ENCODE data around the gene TGFB2.

The TGFB2 gene

GRCh38 chr1:218459450-218459849 lies 114.3 kb downstream of the TGFB2 start:
- WGBS: 86% methylated on average over 8 of the region's 8 CpGs
- Histone ChIP-seq H3K36me3 (ENCODE audit: control insufficient read depth in 1 of 2, insufficient read depth in 2 of 2, low read depth in 1 of 2, low read length in 2 of 2) (no peaks in the 10 kb centered on the region), H3K27ac (ENCODE audit: low read length, poor library complexity, severe bottlenecking) (peak overlapping the region; percentile 87), H3K4ac (ENCODE audit: low read depth in 1 of 2, low read length in 2 of 2) (peak overlapping the region in 1 of 2 experiments; percentile 20), H2BK120ac (ENCODE audit: low read depth, low read length) (peak overlapping the region; percentile 4), H3K4me3 (ENCODE audit: insufficient read depth in 1 of 2, low read depth in 1 of 2, low read length in 2 of 2) (peak overlapping the region in 1 of 2 experiments; percentile 7), H3K9me3 (ENCODE audit: control insufficient read depth, low read length) (no peaks in the 10 kb centered on the region), H3K4me2 (ENCODE audit: low read length, poor library complexity, severe bottlenecking) (no peak overlapping the region), H2BK15ac (ENCODE audit: low read depth, poor library complexity, severe bottlenecking) (no peak overlapping the region), H3K79me1 (replicated peaks; ENCODE audit: low read length, poor library complexity, severe bottlenecking) (no peaks in the 10 kb centered on the region), H3K23ac (ENCODE audit: low read length in 2 of 2) (no peak overlapping the region), H2AK5ac (ENCODE audit: low read length, severe bottlenecking) (peak overlapping the region; percentile 95), H2BK5ac (ENCODE audit: low read depth, low read length, poor library complexity, severe bottlenecking) (peak overlapping the region; percentile 79), H3K14ac (ENCODE audit: low read length in 2 of 2) (no peak overlapping the region), H3K9ac (ENCODE audit: low read length) (peak overlapping the region; percentile 80), H4K91ac (ENCODE audit: low read length) (peak overlapping the region; percentile 5), H2AFZ (ENCODE audit: low read depth, low read length) (no peak overlapping the region), H3K27me3 (ENCODE audit: control insufficient read depth in 1 of 2, insufficient read depth in 1 of 2, low read length in 2 of 2) (no peaks in the 10 kb centered on the region), H4K8ac (ENCODE audit: low read length) (no peak overlapping the region), H3K4me1 (ENCODE audit: control insufficient read depth, insufficient read depth, low read depth, low read length) (peaks cover 16% of the 10 kb centered on the region), H3K18ac (ENCODE audit: low read depth in 1 of 2, low read length in 2 of 2) (peak overlapping the region in 1 of 2 experiments; percentile 51), H2BK12ac (ENCODE audit: low read length in 2 of 2) (peak overlapping the region; percentile 22 to 88)
- DNase-seq: no peak

DNA sequence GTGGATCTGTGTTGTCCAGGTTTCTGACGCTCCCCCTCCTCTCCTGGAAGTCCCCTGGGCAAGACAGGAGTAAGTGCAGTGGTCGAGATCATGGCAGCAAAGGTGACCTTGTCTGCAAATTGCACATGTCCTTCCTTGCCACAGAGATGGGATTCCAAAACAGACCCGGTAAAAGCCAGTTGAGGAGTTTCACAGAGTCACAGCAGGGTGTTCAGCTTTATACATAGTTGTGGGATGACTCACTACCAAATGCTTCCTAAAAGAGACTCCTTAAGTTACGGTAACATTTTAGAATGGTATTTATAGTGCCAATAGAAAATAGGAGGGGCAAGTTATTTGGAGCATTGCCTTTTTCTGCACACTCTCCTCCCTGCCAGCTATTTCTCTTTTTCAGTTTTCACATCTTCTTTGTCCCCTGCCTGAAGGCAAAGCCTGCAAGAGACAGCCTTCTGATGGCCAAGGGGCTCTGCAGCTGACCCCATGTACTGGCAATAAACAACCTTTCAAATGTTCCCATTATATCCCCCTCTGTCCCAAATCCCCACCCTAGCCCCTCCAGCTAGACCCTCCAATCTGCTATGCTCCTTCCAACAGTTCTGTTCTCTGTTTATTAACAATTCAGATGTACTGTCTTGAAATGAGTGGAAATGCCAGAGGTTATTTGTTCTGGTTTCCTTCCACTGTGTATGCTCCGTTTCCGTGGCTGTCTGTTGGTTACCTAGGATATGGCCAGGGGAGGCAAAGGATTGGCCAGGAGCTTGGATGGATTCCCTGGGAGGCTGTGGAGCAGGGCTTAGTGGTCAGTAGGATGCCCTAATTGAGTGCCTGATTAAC lies 115.0 kb downstream of the TGFB2 start:
- Histone ChIP-seq H3K4me3 (ENCODE audit: insufficient read depth in 1 of 2, low read depth in 1 of 2, low read length in 2 of 2) (peak overlapping the region in 1 of 2 experiments; percentile 7), H3K27ac (ENCODE audit: low read length, poor library complexity, severe bottlenecking) (peak overlapping the region; percentile 87), H2BK120ac (ENCODE audit: low read depth, low read length) (peak overlapping the region; percentile 4), H3K18ac (ENCODE audit: low read depth in 1 of 2, low read length in 2 of 2) (peak overlapping the region; percentile 46 to 62), H2BK5ac (ENCODE audit: low read depth, low read length, poor library complexity, severe bottlenecking) (peak overlapping the region; percentile 79), H3K27me3 (ENCODE audit: control insufficient read depth in 1 of 2, insufficient read depth in 1 of 2, low read length in 2 of 2) (no peaks in the 10 kb centered on the region), H2AK5ac (ENCODE audit: low read length, severe bottlenecking) (peak overlapping the region; percentile 100), H3K36me3 (ENCODE audit: control insufficient read depth in 1 of 2, insufficient read depth in 2 of 2, low read depth in 1 of 2, low read length in 2 of 2) (no peaks in the 10 kb centered on the region), H3K4ac (ENCODE audit: low read depth in 1 of 2, low read length in 2 of 2) (peak overlapping the region in 1 of 2 experiments; percentile 53), H4K91ac (ENCODE audit: low read length) (peak overlapping the region; percentile 27), H2BK15ac (ENCODE audit: low read depth, poor library complexity, severe bottlenecking) (peak overlapping the region; percentile 7), H3K79me1 (replicated peaks; ENCODE audit: low read length, poor library complexity, severe bottlenecking) (no peaks in the 10 kb centered on the region), H3K23ac (ENCODE audit: low read length in 2 of 2) (no peak overlapping the region), H4K8ac (ENCODE audit: low read length) (peak overlapping the region; percentile 77), H3K4me2 (ENCODE audit: low read length, poor library complexity, severe bottlenecking) (peak overlapping the region; percentile 30), H2AFZ (ENCODE audit: low read depth, low read length) (no peak overlapping the region), H2BK12ac (ENCODE audit: low read length in 2 of 2) (peak overlapping the region; percentile 84 to 89), H3K4me1 (ENCODE audit: control insufficient read depth, insufficient read depth, low read depth, low read length) (peaks cover 16% of the 10 kb centered on the region), H3K14ac (ENCODE audit: low read length in 2 of 2) (no peak overlapping the region), H3K9ac (ENCODE audit: low read length) (peak overlapping the region; percentile 80), H3K9me3 (ENCODE audit: control insufficient read depth, low read length) (no peaks in the 10 kb centered on the region)
- WGBS: 8% methylated on average over 4 of the region's 6 CpGs
- peak; percentile 80 for DNase-seq

DNA sequence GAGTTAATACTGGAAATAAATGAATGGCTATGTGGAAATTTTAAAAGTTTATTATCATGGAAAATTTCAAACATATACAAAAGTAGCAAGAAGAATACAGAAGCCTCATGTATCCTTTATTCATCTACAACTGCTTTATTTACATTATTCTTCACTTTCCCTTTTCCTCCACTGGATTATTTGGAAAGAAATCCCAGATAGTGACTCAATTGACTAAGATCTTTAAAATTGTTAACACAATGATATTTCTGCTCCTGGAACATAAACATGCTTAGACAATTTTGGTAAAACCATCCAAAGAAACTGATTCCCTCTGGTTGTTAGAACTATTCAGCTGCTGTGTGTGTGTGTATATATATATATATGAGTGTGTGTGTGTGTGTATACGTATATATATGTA lies 116.2 kb downstream of the TGFB2 start:
- Histone ChIP-seq H3K4me3 (ENCODE audit: insufficient read depth in 1 of 2, low read depth in 1 of 2, low read length in 2 of 2) (no peak overlapping the region), H2AFZ (ENCODE audit: low read depth, low read length) (no peak overlapping the region), H3K9ac (ENCODE audit: low read length) (peak overlapping the region; percentile 80), H3K9me3 (ENCODE audit: control insufficient read depth, low read length) (no peaks in the 10 kb centered on the region), H3K23ac (ENCODE audit: low read length in 2 of 2) (no peak overlapping the region), H2AK5ac (ENCODE audit: low read length, severe bottlenecking) (no peak overlapping the region), H2BK15ac (ENCODE audit: low read depth, poor library complexity, severe bottlenecking) (no peak overlapping the region), H3K27ac (ENCODE audit: low read length, poor library complexity, severe bottlenecking) (no peak overlapping the region), H3K36me3 (ENCODE audit: control insufficient read depth in 1 of 2, insufficient read depth in 2 of 2, low read depth in 1 of 2, low read length in 2 of 2) (no peaks in the 10 kb centered on the region), H2BK5ac (ENCODE audit: low read depth, low read length, poor library complexity, severe bottlenecking) (no peak overlapping the region), H4K8ac (ENCODE audit: low read length) (no peak overlapping the region), H3K79me1 (replicated peaks; ENCODE audit: low read length, poor library complexity, severe bottlenecking) (no peaks in the 10 kb centered on the region), H3K14ac (ENCODE audit: low read length in 2 of 2) (no peak overlapping the region), H3K4ac (ENCODE audit: low read depth in 1 of 2, low read length in 2 of 2) (no peak overlapping the region), H2BK120ac (ENCODE audit: low read depth, low read length) (no peak overlapping the region), H3K27me3 (ENCODE audit: control insufficient read depth in 1 of 2, insufficient read depth in 1 of 2, low read length in 2 of 2) (no peaks in the 10 kb centered on the region), H2BK12ac (ENCODE audit: low read length in 2 of 2) (no peak overlapping the region), H3K4me2 (ENCODE audit: low read length, poor library complexity, severe bottlenecking) (no peak overlapping the region), H3K4me1 (ENCODE audit: control insufficient read depth, insufficient read depth, low read depth, low read length) (peaks cover 18% of the 10 kb centered on the region), H4K91ac (ENCODE audit: low read length) (no peak overlapping the region), H3K18ac (ENCODE audit: low read depth in 1 of 2, low read length in 2 of 2) (no peak overlapping the region)
- DNase-seq: no peak
- no CpG with 5 or more reads among the region's 1 CpG for WGBS

GRCh38 chr1:218462116-218462515 lies 117.0 kb downstream of the TGFB2 start:
- H3K18ac ChIP-seq (ENCODE audit: low read depth in 1 of 2, low read length in 2 of 2): no peak overlapping the region
- H2BK5ac ChIP-seq (ENCODE audit: low read depth, low read length, poor library complexity, severe bottlenecking): no peak overlapping the region
- H2AFZ ChIP-seq (ENCODE audit: low read depth, low read length): no peak overlapping the region
- no peak overlapping the region for H3K4me3 ChIP-seq (ENCODE audit: insufficient read depth in 1 of 2, low read depth in 1 of 2, low read length in 2 of 2)
- H2AK5ac ChIP-seq (ENCODE audit: low read length, severe bottlenecking): peak overlapping the region; percentile 83
- H4K91ac ChIP-seq (ENCODE audit: low read length): no peak overlapping the region
- no peak overlapping the region for H3K23ac ChIP-seq (ENCODE audit: low read length in 2 of 2)
- no peak overlapping the region for H2BK120ac ChIP-seq (ENCODE audit: low read depth, low read length)
- H3K36me3 ChIP-seq (ENCODE audit: control insufficient read depth in 1 of 2, insufficient read depth in 2 of 2, low read depth in 1 of 2, low read length in 2 of 2): no peaks in the 10 kb centered on the region
- no peak overlapping the region for H3K14ac ChIP-seq (ENCODE audit: low read length in 2 of 2)
- H4K8ac ChIP-seq (ENCODE audit: low read length): peak overlapping the region; percentile 19
- peak overlapping the region; percentile 99 for H3K27ac ChIP-seq (ENCODE audit: low read length, poor library complexity, severe bottlenecking)
- WGBS: 100% methylated on average over 2 of the region's 4 CpGs
- H3K4me1 ChIP-seq (ENCODE audit: control insufficient read depth, insufficient read depth, low read depth, low read length): peaks cover 18% of the 10 kb centered on the region
- H3K4ac ChIP-seq (ENCODE audit: low read depth in 1 of 2, low read length in 2 of 2): no peak overlapping the region
- H3K9ac ChIP-seq (ENCODE audit: low read length): peak overlapping the region; percentile 91
- no peak overlapping the region for H2BK15ac ChIP-seq (ENCODE audit: low read depth, poor library complexity, severe bottlenecking)
- no peak overlapping the region for H2BK12ac ChIP-seq (ENCODE audit: low read length in 2 of 2)
- no peak overlapping the region for H3K4me2 ChIP-seq (ENCODE audit: low read length, poor library complexity, severe bottlenecking)
- no peaks in the 10 kb centered on the region for H3K27me3 ChIP-seq (ENCODE audit: control insufficient read depth in 1 of 2, insufficient read depth in 1 of 2, low read length in 2 of 2)
- DNase-seq: no peak
- H3K79me1 ChIP-seq (replicated peaks; ENCODE audit: low read length, poor library complexity, severe bottlenecking): no peaks in the 10 kb centered on the region
- H3K9me3 ChIP-seq (ENCODE audit: control insufficient read depth, low read length): no peaks in the 10 kb centered on the region

Data from mesenchymal stem cell (in vitro differentiated cells and primary cell).